SK-N-SH (cell line): ENCODE results near the gene OTOG. TPM values are rescaled to one million over a fixed set of nuclear protein-coding genes. Genes with fewer than 3 reads are reported as not detected.

Experiments
- CTCF ChIA-PET: fragments of 300-600, 350-600 bp; formaldehyde crosslinking; extraction: SDS; loops from one replicate; lab custom pipeline; 2021; lab: Yijun Ruan, JAX
- POLR2A ChIA-PET: fragments of 350-600 bp; sonication (Branson Sonifier 250); formaldehyde crosslinking; extraction: SDS; loops from one replicate; lab custom pipeline; 2020; ENCODE audit warnings: antibody characterized with exemption, inconsistent platforms; lab: Yijun Ruan, JAX
- DNase-seq: peaks from one replicate; pipeline ENCODE4 v3.0.0; 2012
- H2AFZ ChIP-seq: fragments of 200-600 bp; sonication (generic); 2 replicates; pipeline ENCODE4 v1.8.1; 2016; ENCODE audit warnings: antibody characterized with exemption, mild to moderate bottlenecking, low read depth
- H3F3A ChIP-seq: fragments of 200-600 bp; sonication (generic); replicated peaks from 2 replicates; pipeline ENCODE3; 2016; ENCODE audit warnings: antibody characterized with exemption, mild to moderate bottlenecking; ENCODE audit not compliant: insufficient read depth
- H3K27ac ChIP-seq, 2 experiments: fragments of 200-500 bp in 1 of 2; fragments of 200-600 bp in 1 of 2; sonication (Bioruptor generic) in 1 of 2; sonication (generic), shearing (Covaris generic) in 1 of 2; 2 replicates each; pipeline versions ENCODE4 v1.5.1 to v1.6.1; 2014 to 2016; ENCODE audit warnings: low read depth in 2 of 2, inconsistent platforms in 1 of 2, low read length in 1 of 2, mild to moderate bottlenecking in 1 of 2, mixed read lengths in 1 of 2
- H3K27me3 ChIP-seq: fragments of 200-600 bp; sonication (generic), shearing (Covaris generic); 2 replicates; pipeline ENCODE4 v1.6.1; 2016; ENCODE audit warnings: mixed run types; ENCODE audit not compliant: insufficient read depth
- H3K36me3 ChIP-seq, 2 experiments: fragments of 200-500 bp in 1 of 2; fragments of 200-600 bp in 1 of 2; sonication (Bioruptor generic) in 1 of 2; sonication (generic) in 1 of 2; replicated peaks in 1 of 2; 2 replicates each; pipeline versions ENCODE3 to v1.5.1; 2014 to 2016; ENCODE audit warnings: low read length in 1 of 2, mild to moderate bottlenecking in 1 of 2; ENCODE audit not compliant: insufficient read depth in 2 of 2, control insufficient read depth in 1 of 2
- H3K4me1 ChIP-seq, 2 experiments: fragments of 200-500 bp in 1 of 2; fragments of 200-600 bp in 1 of 2; sonication (Bioruptor generic) in 1 of 2; sonication (generic), shearing (Covaris generic) in 1 of 2; 2 replicates each; pipeline versions ENCODE4 v1.5.1 to v1.6.1; 2014 to 2016; ENCODE audit warnings: low read depth in 1 of 2, low read length in 1 of 2, mixed run types in 1 of 2; ENCODE audit not compliant: insufficient read depth in 2 of 2, control insufficient read depth in 1 of 2
- H3K4me2 ChIP-seq: fragments of 200-600 bp; sonication (generic), shearing (Covaris generic); 2 replicates; pipeline ENCODE4 v1.6.1; 2017; ENCODE audit warnings: mixed run types
- H3K4me3 ChIP-seq, 2 experiments: fragments of 200-500 bp in 1 of 2; fragments of 200-600 bp in 1 of 2; sonication (Bioruptor generic) in 1 of 2; sonication (generic), shearing (Covaris generic) in 1 of 2; 2 replicates each; pipeline versions ENCODE4 v1.5.1 to v1.8.1; 2014 to 2016; ENCODE audit warnings: low read depth in 2 of 2, inconsistent platforms in 1 of 2, low read length in 1 of 2, mild to moderate bottlenecking in 1 of 2, mixed read lengths in 1 of 2, moderate library complexity in 1 of 2
- H3K79me2 ChIP-seq: fragments of 200-600 bp; sonication (generic); 2 replicates; pipeline ENCODE4 v1.8.1; 2017; ENCODE audit warnings: mild to moderate bottlenecking; ENCODE audit not compliant: insufficient read depth
- H3K9ac ChIP-seq: fragments of 200-600 bp; sonication (generic); 2 replicates; pipeline ENCODE4 v1.6.1; 2017; ENCODE audit warnings: mixed run types
- H3K9me2 ChIP-seq: fragments of 200-600 bp; sonication (generic); 2 replicates; pipeline ENCODE4 v1.6.1; 2017; ENCODE audit warnings: mixed run types
- H3K9me3 ChIP-seq: fragments of 200-600 bp; sonication (generic); 2 replicates; pipeline ENCODE4 v1.6.1; 2017; ENCODE audit warnings: mixed run types, mild to moderate bottlenecking, moderate library complexity
- H4K20me1 ChIP-seq: fragments of 200-600 bp; sonication (generic); 2 replicates; pipeline ENCODE4 v1.6.1; 2017; ENCODE audit warnings: mild to moderate bottlenecking, mixed run types; ENCODE audit not compliant: insufficient read depth
- CHD2 ChIP-seq: fragments of 150-350 bp; IDR thresholded peaks from 2 replicates; pipeline ENCODE4 v1.6.1; 2018; ENCODE audit warnings: low read length; ENCODE audit not compliant: partially characterized antibody
- EZH2phosphoT487 ChIP-seq: fragments of 200-600 bp; sonication (generic); IDR thresholded peaks from 2 replicates; pipeline ENCODE4 v1.6.1; 2017; ENCODE audit warnings: low read depth, mixed run types, mild to moderate bottlenecking, antibody characterized with exemption, moderate library complexity, borderline replicate concordance
- GATA2 ChIP-seq: sonication (generic); formaldehyde crosslinking; IDR thresholded peaks from 2 replicates; pipeline ENCODE4 v1.5.0; 2020; ENCODE audit warnings: mild to moderate bottlenecking, missing genetic modification reagents
- IRF3 ChIP-seq: fragments of 150-350 bp; IDR thresholded peaks from 2 replicates; pipeline ENCODE4 v1.6.1; 2016; ENCODE audit warnings: mild to moderate bottlenecking, low read depth, low read length
- MEF2A ChIP-seq: IDR thresholded peaks from 2 replicates; pipeline ENCODE4 v1.4.0; 2012; ENCODE audit warnings: low read depth, borderline replicate concordance
- MXI1 ChIP-seq: IDR thresholded peaks from 2 replicates; pipeline ENCODE4 v1.6.1; 2012; ENCODE audit warnings: mild to moderate bottlenecking, low read depth, low read length, improper control_type of control experiment
- NFIC ChIP-seq: IDR thresholded peaks from 2 replicates; pipeline ENCODE4 v1.4.0; 2012; ENCODE audit warnings: borderline replicate concordance
- NRF1 ChIP-seq: IDR thresholded peaks from 2 replicates; pipeline ENCODE4 v1.6.1; 2012; ENCODE audit warnings: low read depth, mild to moderate bottlenecking, low read length
- PBX3 ChIP-seq: IDR thresholded peaks from 2 replicates; pipeline ENCODE4; 2012
- POLR2AphosphoS5 ChIP-seq: IDR thresholded peaks from 2 replicates; pipeline ENCODE4 v1.6.1; 2012; ENCODE audit warnings: low read depth, low read length
- RAD21 ChIP-seq: IDR thresholded peaks from 2 replicates; pipeline ENCODE4 v1.6.1; 2012; ENCODE audit warnings: mild to moderate bottlenecking, low read length
- RFX5 ChIP-seq: IDR thresholded peaks from 2 replicates; pipeline ENCODE4 v1.6.1; 2012; ENCODE audit warnings: mild to moderate bottlenecking, improper control_type of control experiment, low read length
- SMC3 ChIP-seq: IDR thresholded peaks from 2 replicates; pipeline ENCODE4 v1.6.1; 2012; ENCODE audit warnings: low read depth, low read length, improper control_type of control experiment
- TEAD4 ChIP-seq: IDR thresholded peaks from 2 replicates; pipeline ENCODE4 v1.4.0; 2012; ENCODE audit warnings: mild to moderate bottlenecking, borderline replicate concordance; ENCODE audit not compliant: insufficient read depth
- WGBS: methylation state at CpG from one replicate; pipeline ENCODE4 v1.1.6; 2017; ENCODE audit warnings: low lambda C conversion rate; 5-methylcytosine and 5-hydroxymethylcytosine counted together
- polyA plus RNA-seq, 3 experiments: library from polyadenylated mRNA; depleted of rRNA; stranded (reverse); fragments of >200 nt; gene quantifications; 2 replicates each; pipeline ENCODE4 v1.2.3, GENCODE V29; 2012
- TF ChIP-seq, protein P1 (sequence below): fragments of 200-600 bp; sonication (generic); IDR thresholded peaks from 2 replicates; pipeline ENCODE4 v1.6.1; 2017; ENCODE audit warnings: antibody characterized with exemption, mild to moderate bottlenecking, moderate library complexity
- TF ChIP-seq, protein P2 (sequence below): IDR thresholded peaks from 2 replicates; pipeline ENCODE4 v1.4.0; 2012; ENCODE audit warnings: low read depth, borderline replicate concordance
- TF ChIP-seq, protein P3 (sequence below): IDR thresholded peaks from 2 replicates; pipeline ENCODE4 v1.4.0; 2012; ENCODE audit warnings: low read depth, borderline replicate concordance

OTOG gene
- polyA plus RNA-seq, 1 of the 3 experiments (the other 2 are of a cell fraction), result not detected

- no peak for TF ChIP-seq PBX3
These were observed 94.8 kb downstream of the OTOG start (continued) for GRCh38 chr11:17641792-17642350.

GRCh38 chr11:17642370-17642769 is 95.3 kb downstream of the OTOG start:
- CTCF ChIA-PET, result no interaction called here
- no peaks in the 10 kb centered on the region for H3K36me3 ChIP-seq
- no peaks in the 10 kb centered on the region for H3K9me2 ChIP-seq
- no peaks in the 10 kb centered on the region for H3K27me3 ChIP-seq
- POLR2A ChIA-PET, result no interaction called here
- peak; percentile 11 for DNase-seq
- H3K9ac ChIP-seq, result no peak overlapping the region
- no peaks in the 10 kb centered on the region; a peak in 1 of 4 replicates for H3K4me1 ChIP-seq
- no peaks in the 10 kb centered on the region for H3K79me2 ChIP-seq
- no peak overlapping the region for H2AFZ ChIP-seq
- 72% methylated on average over 4 of the region's 4 CpGs for WGBS
- H4K20me1 ChIP-seq, result no peaks in the 10 kb centered on the region
- H3F3A ChIP-seq, result no peaks in the 10 kb centered on the region
- no peak overlapping the region for H3K4me3 ChIP-seq
- no peak overlapping the region for H3K4me2 ChIP-seq
- H3K27ac ChIP-seq, result no peak overlapping the region
- TF ChIP-seq POLR2AphosphoS5, result no peak
- TF ChIP-seq, protein P1, sequence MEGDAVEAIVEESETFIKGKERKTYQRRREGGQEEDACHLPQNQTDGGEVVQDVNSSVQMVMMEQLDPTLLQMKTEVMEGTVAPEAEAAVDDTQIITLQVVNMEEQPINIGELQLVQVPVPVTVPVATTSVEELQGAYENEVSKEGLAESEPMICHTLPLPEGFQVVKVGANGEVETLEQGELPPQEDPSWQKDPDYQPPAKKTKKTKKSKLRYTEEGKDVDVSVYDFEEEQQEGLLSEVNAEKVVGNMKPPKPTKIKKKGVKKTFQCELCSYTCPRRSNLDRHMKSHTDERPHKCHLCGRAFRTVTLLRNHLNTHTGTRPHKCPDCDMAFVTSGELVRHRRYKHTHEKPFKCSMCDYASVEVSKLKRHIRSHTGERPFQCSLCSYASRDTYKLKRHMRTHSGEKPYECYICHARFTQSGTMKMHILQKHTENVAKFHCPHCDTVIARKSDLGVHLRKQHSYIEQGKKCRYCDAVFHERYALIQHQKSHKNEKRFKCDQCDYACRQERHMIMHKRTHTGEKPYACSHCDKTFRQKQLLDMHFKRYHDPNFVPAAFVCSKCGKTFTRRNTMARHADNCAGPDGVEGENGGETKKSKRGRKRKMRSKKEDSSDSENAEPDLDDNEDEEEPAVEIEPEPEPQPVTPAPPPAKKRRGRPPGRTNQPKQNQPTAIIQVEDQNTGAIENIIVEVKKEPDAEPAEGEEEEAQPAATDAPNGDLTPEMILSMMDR, result no peak
- TF ChIP-seq TEAD4, result no peak
- no peak for TF ChIP-seq IRF3
- no peak for TF ChIP-seq NRF1
- TF ChIP-seq RAD21, result no peak
- TF ChIP-seq, protein P2, sequence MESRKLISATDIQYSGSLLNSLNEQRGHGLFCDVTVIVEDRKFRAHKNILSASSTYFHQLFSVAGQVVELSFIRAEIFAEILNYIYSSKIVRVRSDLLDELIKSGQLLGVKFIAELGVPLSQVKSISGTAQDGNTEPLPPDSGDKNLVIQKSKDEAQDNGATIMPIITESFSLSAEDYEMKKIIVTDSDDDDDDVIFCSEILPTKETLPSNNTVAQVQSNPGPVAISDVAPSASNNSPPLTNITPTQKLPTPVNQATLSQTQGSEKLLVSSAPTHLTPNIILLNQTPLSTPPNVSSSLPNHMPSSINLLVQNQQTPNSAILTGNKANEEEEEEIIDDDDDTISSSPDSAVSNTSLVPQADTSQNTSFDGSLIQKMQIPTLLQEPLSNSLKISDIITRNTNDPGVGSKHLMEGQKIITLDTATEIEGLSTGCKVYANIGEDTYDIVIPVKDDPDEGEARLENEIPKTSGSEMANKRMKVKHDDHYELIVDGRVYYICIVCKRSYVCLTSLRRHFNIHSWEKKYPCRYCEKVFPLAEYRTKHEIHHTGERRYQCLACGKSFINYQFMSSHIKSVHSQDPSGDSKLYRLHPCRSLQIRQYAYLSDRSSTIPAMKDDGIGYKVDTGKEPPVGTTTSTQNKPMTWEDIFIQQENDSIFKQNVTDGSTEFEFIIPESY, result no peak
- TF ChIP-seq RFX5, result no peak
- TF ChIP-seq, protein P3, sequence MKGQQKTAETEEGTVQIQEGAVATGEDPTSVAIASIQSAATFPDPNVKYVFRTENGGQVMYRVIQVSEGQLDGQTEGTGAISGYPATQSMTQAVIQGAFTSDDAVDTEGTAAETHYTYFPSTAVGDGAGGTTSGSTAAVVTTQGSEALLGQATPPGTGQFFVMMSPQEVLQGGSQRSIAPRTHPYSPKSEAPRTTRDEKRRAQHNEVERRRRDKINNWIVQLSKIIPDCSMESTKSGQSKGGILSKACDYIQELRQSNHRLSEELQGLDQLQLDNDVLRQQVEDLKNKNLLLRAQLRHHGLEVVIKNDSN, result no peak
- no peak for TF ChIP-seq NFIC
- TF ChIP-seq MEF2A, result no peak
- no peak for TF ChIP-seq GATA2
- TF ChIP-seq EZH2phosphoT487, result no peak
- TF ChIP-seq MXI1, result no peak
- no peak for TF ChIP-seq CHD2
- TF ChIP-seq SMC3, result no peak
- no peaks in the 10 kb centered on the region for H3K9me3 ChIP-seq
